GM12878 (cell line): ENCODE measurements around the gene RNF166. TPM values are rescaled to one million over a fixed set of nuclear protein-coding genes. Genes with fewer than 3 reads are reported as not detected.

Experiments used
- ATAC-seq: fragments of 200-7000 bp; cut with Tn5 transposase; 3 replicates; pipeline ENCODE4 v1.9.1; 2020; ENCODE audit warnings: mild to moderate bottlenecking, moderate library complexity
- BruUV-seq: library from RNA; stranded (reverse); fragments of 400-500 nt; replicated peaks from 2 replicates; lab custom pipeline; 2021; lab: Mats Ljungman, UMichigan
- CTCF ChIA-PET: fragments of 300-600 bp; sonication (Branson Sonifier 250); formaldehyde crosslinking; extraction: SDS; loops from one replicate; lab custom pipeline; 2021; ENCODE audit warnings: inconsistent platforms; lab: Yijun Ruan, JAX
- POLR2A ChIA-PET: fragments of 350-600 bp; formaldehyde crosslinking; extraction: SDS; loops from one replicate; lab custom pipeline; 2021; ENCODE audit warnings: inconsistent platforms; lab: Charles Lee
- RAD21 ChIA-PET: fragments of 300-600 bp; sonication (Branson Sonifier 250); formaldehyde crosslinking; loops from one replicate; lab custom pipeline; 2023; ENCODE audit warnings: antibody characterized with exemption; ENCODE audit not compliant: unreplicated experiment; lab: Charles Lee
- SMC1A ChIA-PET: fragments of 300-600 bp; sonication (Branson Sonifier 250); formaldehyde crosslinking; loops from one replicate; lab custom pipeline; 2023; ENCODE audit not compliant: unreplicated experiment, uncharacterized antibody; lab: Charles Lee
- DNase-seq: peaks from one replicate; pipeline ENCODE4 v3.0.0-alpha.2; 2011; ENCODE audit warnings: low read depth, low spot score
- FAIRE-seq: peaks from 3 replicates; lab custom pipeline; 2011; peaks lifted over from hg19 to GRCh38; lab: Jason Lieb, UNC
- H2AFZ ChIP-seq: 2 replicates; pipeline ENCODE4 v1.6.0; 2011; ENCODE audit warnings: low read depth, low read length, control low read depth; ENCODE audit not compliant: control insufficient read depth
- H3K27ac ChIP-seq: 2 replicates; pipeline ENCODE4 v1.5.1; 2011; ENCODE audit warnings: control low read depth; ENCODE audit not compliant: control insufficient read depth, insufficient read depth
- H3K27me3 ChIP-seq, 2 experiments: replicated peaks in 1 of 2; 2 replicates each; pipeline versions ENCODE4 v1.6.0 to v1.6.1; 2011; ENCODE audit warnings: low read length in 1 of 2; ENCODE audit not compliant: control insufficient read depth in 2 of 2, insufficient read depth in 2 of 2
- H3K36me3 ChIP-seq, 2 experiments: 2 replicates each; pipeline ENCODE4 v1.5.1; 2011; ENCODE audit warnings: low read length in 1 of 2; ENCODE audit not compliant: control insufficient read depth in 2 of 2, insufficient read depth in 2 of 2
- H3K4me1 ChIP-seq: 2 replicates; pipeline ENCODE4 v1.6.1; 2011; ENCODE audit warnings: mild to moderate bottlenecking, low read length, moderate library complexity, mixed read lengths; ENCODE audit not compliant: control insufficient read depth, insufficient read depth
- H3K4me2 ChIP-seq: 2 replicates; pipeline ENCODE4 v1.6.0; 2011; ENCODE audit warnings: control low read depth; ENCODE audit not compliant: control insufficient read depth, insufficient read depth
- H3K4me3 ChIP-seq: fragments of 200-600 bp; sonication (generic); 2 replicates; pipeline ENCODE4 v1.5.1; 2016
- H3K79me2 ChIP-seq: 2 replicates; pipeline ENCODE4 v1.6.0; 2011; ENCODE audit warnings: low read length; ENCODE audit not compliant: control insufficient read depth, insufficient read depth
- H3K9ac ChIP-seq: 2 replicates; pipeline ENCODE4 v1.8.0; 2011; ENCODE audit warnings: low read length, control low read depth, mixed read lengths; ENCODE audit not compliant: control insufficient read depth, insufficient read depth
- H3K9me3 ChIP-seq: replicated peaks from 3 replicates; pipeline ENCODE4 v1.5.1; 2011; ENCODE audit warnings: mild to moderate bottlenecking, low read length; ENCODE audit not compliant: control insufficient read depth, insufficient read depth
- H4K20me1 ChIP-seq: 2 replicates; pipeline ENCODE4 v1.6.0; 2011; ENCODE audit not compliant: control insufficient read depth, insufficient read depth
- ATF7 ChIP-seq: fragments of 450-650 bp; IDR thresholded peaks from 2 replicates; pipeline ENCODE4 v1.6.1; 2016; ENCODE audit warnings: low read depth, mild to moderate bottlenecking
- BCLAF1 ChIP-seq: fragments of 450-650 bp; IDR thresholded peaks from 2 replicates; pipeline ENCODE4 v1.6.1; 2017; ENCODE audit warnings: antibody characterized with exemption, mild to moderate bottlenecking, moderate library complexity
- BHLHE40 ChIP-seq, 2 experiments: fragments of 450-650 bp in 1 of 2; IDR thresholded peaks; 2 replicates each; pipeline ENCODE4 v1.6.1; 2011 to 2017; ENCODE audit warnings: low read depth in 2 of 2, borderline replicate concordance in 1 of 2, improper control_type of control experiment in 1 of 2, low read length in 1 of 2, mild to moderate bottlenecking in 1 of 2
- ESRRA ChIP-seq: IDR thresholded peaks from 2 replicates; pipeline ENCODE4 v1.6.1; 2012; ENCODE audit warnings: mild to moderate bottlenecking, low read length, improper control_type of control experiment
- GABPA ChIP-seq: IDR thresholded peaks from 2 replicates; pipeline ENCODE4 v1.6.1; 2014; ENCODE audit warnings: antibody characterized with exemption, low read depth, mild to moderate bottlenecking, inconsistent platforms
- JUND ChIP-seq: IDR thresholded peaks from 2 replicates; pipeline ENCODE4 v1.6.1; 2012; ENCODE audit warnings: low read depth, mild to moderate bottlenecking, low read length, improper control_type of control experiment, moderate library complexity
- NFYA ChIP-seq: IDR thresholded peaks from 2 replicates; pipeline ENCODE4 v1.6.1; 2011; ENCODE audit warnings: low read depth, mild to moderate bottlenecking, low read length, improper control_type of control experiment, borderline replicate concordance
- NKRF ChIP-seq: fragments of 450-650 bp; conservative IDR thresholded peaks from 2 replicates; pipeline ENCODE4 v1.6.1; 2017; ENCODE audit warnings: mild to moderate bottlenecking, moderate library complexity
- PML ChIP-seq: IDR thresholded peaks from 2 replicates; pipeline ENCODE4 v1.6.1; 2012; ENCODE audit warnings: low read length, inconsistent platforms
- RB1 ChIP-seq: fragments of 450-650 bp; formaldehyde crosslinking; IDR thresholded peaks from 2 replicates; pipeline ENCODE4 v1.6.1; 2017; ENCODE audit warnings: mild to moderate bottlenecking, borderline replicate concordance
- SMAD5 ChIP-seq: IDR thresholded peaks from 2 replicates; pipeline ENCODE4 v1.6.1; 2016; ENCODE audit warnings: antibody characterized with exemption, low read depth
- SRF ChIP-seq, 2 experiments: IDR thresholded peaks; 2 replicates each; pipeline ENCODE4 v1.6.1; 2011; ENCODE audit warnings: low read depth in 2 of 2, low read length in 2 of 2, mild to moderate bottlenecking in 1 of 2, moderate library complexity in 1 of 2
- STAT3 ChIP-seq: IDR thresholded peaks from 2 replicates; pipeline ENCODE4 v1.6.1; 2011; ENCODE audit warnings: low read depth, low read length, improper control_type of control experiment
- ZBTB11 ChIP-seq: fragments of 450-650 bp; formaldehyde crosslinking; IDR thresholded peaks from 2 replicates; pipeline ENCODE4 v1.5.0; 2022; ENCODE audit warnings: mild to moderate bottlenecking, missing genetic modification characterization
- ZNF384 ChIP-seq: IDR thresholded peaks from 2 replicates; pipeline ENCODE4 v1.6.1; 2012; ENCODE audit warnings: low read depth, mild to moderate bottlenecking, low read length, improper control_type of control experiment, borderline replicate concordance
- whole genome bisulfite sequencing: methylation state at CpG from one replicate; pipeline ENCODE4 v1.1.6; 2016; ENCODE audit warnings: low lambda C conversion rate; ENCODE audit not compliant: insufficient replicate concordance, insufficient coverage; ENCODE audit errors: missing lambda C conversion rate; 5-methylcytosine and 5-hydroxymethylcytosine counted together
- in situ Hi-C: fragments of 300-500 bp; cut with MboI; formaldehyde crosslinking; loops from 9 replicates; pipeline ENCODE4 v1.14.3; 2018; ENCODE audit warnings: mixed read lengths
- intact Hi-C: fragments of 100-400 bp; cut with micrococcal nuclease; formaldehyde crosslinking; loops from one replicate; pipeline ENCODE4 v1.14.2; 2022; ENCODE audit not compliant: unreplicated experiment
- polyA plus RNA-seq, 11 experiments: library from polyadenylated mRNA; depleted of rRNA in 4 of 11; unstranded in 6 of 11; stranded (reverse) in 5 of 11; fragments of >200 nt; fragmentation: Nextera tagmentation in 4 of 11; fragmentation: Illumina TruSeq in 1 of 11; extraction: Ambion mirVana in 4 of 11; extraction: Trizol in 1 of 11; gene quantifications; 1 replicate in 1 of 11; 2 replicates in 10 of 11; pipeline versions ENCODE4 v1.2.1 to v1.2.3, GENCODE V29; 2011 to 2016; ENCODE audit warnings: inconsistent platforms in 2 of 11, missing spikeins in 2 of 11, low read depth in 1 of 11
- total RNA-seq, 4 experiments: library from RNA; depleted of rRNA in 3 of 4; stranded (reverse); fragments of >200 nt in 3 of 4; fragmentation: Illumina TruSeq in 1 of 4; extraction: Trizol in 1 of 4; gene quantifications; 2 replicates each; pipeline versions ENCODE4 v1.2.1 to v1.2.3, GENCODE V29; 2013 to 2021

The RNF166 gene
- total and polyA plus RNA-seq, 10 of the 15 experiments (the other 5 are each of a cell fraction or from before 2014, with no cell fraction given) = 0.48 to 32.8 (median 12.1) TPM

- H4K20me1 ChIP-seq = no peaks in the 10 kb centered on the region
- intact Hi-C loops = no loop called here
- POLR2A ChIA-PET = interaction anchor here (0.8 kb wide), 1 partner anchor 15 kb away, joined by 3 read pairs; no protein-coding TSS in a partner anchor
- 64% methylated on average over 28 of the region's 28 CpGs for WGBS
- no peak overlapping the region for H3K27ac ChIP-seq
- H3K9me3 ChIP-seq = no peaks in the 10 kb centered on the region
- FAIRE-seq (no peak), DNase-seq (no peak), ATAC-seq (no peak)
- in situ Hi-C loops = no loop called here
- peaks cover 32% of the 10 kb centered on the region for H3K4me1 ChIP-seq
- SMC1A ChIA-PET = interaction anchor here (0.6 to 1.3 kb wide), 3 partner anchors 13 to 811 kb away, joined by 3 to 7 read pairs (median 4); no protein-coding TSS in a partner anchor
- RAD21 ChIA-PET = no interaction called here
- H3K4me3 ChIP-seq = no peak overlapping the region
- no TSS peak for BruUV-seq
- CTCF ChIA-PET = interaction anchor here (1.1 to 2.0 kb wide), 4 partner anchors 13 to 49 kb away, joined by 3 to 7 read pairs (median 4); no protein-coding TSS in a partner anchor
- H3K27me3 ChIP-seq = no peaks in the 10 kb centered on the region; a peak in 1 of 4 replicates
- H2AFZ ChIP-seq = no peak overlapping the region
- H3K79me2 ChIP-seq = no peaks in the 10 kb centered on the region
- H3K9ac ChIP-seq = no peak overlapping the region
- H3K36me3 ChIP-seq = no peaks in the 10 kb centered on the region
- no peak overlapping the region for H3K4me2 ChIP-seq
- TF ChIP-seq JUND (no peak), ZBTB11 (CRISPR knock-in tag) (no peak), BHLHE40 (IDR thresholded peaks at IDR 0.05; ENCODE audit: borderline replicate concordance in 1 of 2, low read depth in 2 of 2, low read length in 1 of 2) (no peak), BCLAF1 (no peak), SMAD5 (no peak), ZNF384 (no peak), ESRRA (no peak), SRF (IDR thresholded peaks at IDR 0.05; ENCODE audit: low read depth in 2 of 2, low read length in 2 of 2) (no peak), STAT3 (no peak), RB1 (no peak), GABPA (no peak), PML (no peak), ATF7 (no peak), NKRF (no peak), NFYA (no peak)
These were observed 18.0 kb downstream of the RNF166 start for GRCh38 chr16:88688013-88688778.
